GM12878 (cell line): ENCODE measurements around the gene PLCD1. TPM values are rescaled to one million over a fixed set of nuclear protein-coding genes. Genes with fewer than 3 reads are reported as not detected.

Experiments used
- ATAC-seq: fragments of 200-7000 bp; cut with Tn5 transposase; 3 replicates; pipeline ENCODE4 v1.9.1; 2020; ENCODE audit warnings: mild to moderate bottlenecking, moderate library complexity
- BruUV-seq: library from RNA; stranded (reverse); fragments of 400-500 nt; replicated peaks from 2 replicates; lab custom pipeline; 2021; lab: Mats Ljungman, UMichigan
- CTCF ChIA-PET: fragments of 300-600 bp; sonication (Branson Sonifier 250); formaldehyde crosslinking; extraction: SDS; loops from one replicate; lab custom pipeline; 2021; ENCODE audit warnings: inconsistent platforms; lab: Yijun Ruan, JAX
- POLR2A ChIA-PET: fragments of 350-600 bp; formaldehyde crosslinking; extraction: SDS; loops from one replicate; lab custom pipeline; 2021; ENCODE audit warnings: inconsistent platforms; lab: Charles Lee
- RAD21 ChIA-PET: fragments of 300-600 bp; sonication (Branson Sonifier 250); formaldehyde crosslinking; loops from one replicate; lab custom pipeline; 2023; ENCODE audit warnings: antibody characterized with exemption; ENCODE audit not compliant: unreplicated experiment; lab: Charles Lee
- SMC1A ChIA-PET: fragments of 300-600 bp; sonication (Branson Sonifier 250); formaldehyde crosslinking; loops from one replicate; lab custom pipeline; 2023; ENCODE audit not compliant: unreplicated experiment, uncharacterized antibody; lab: Charles Lee
- DNase-seq: peaks from one replicate; pipeline ENCODE4 v3.0.0-alpha.2; 2011; ENCODE audit warnings: low read depth, low spot score
- FAIRE-seq: peaks from 3 replicates; lab custom pipeline; 2011; peaks lifted over from hg19 to GRCh38; lab: Jason Lieb, UNC
- H2AFZ ChIP-seq: 2 replicates; pipeline ENCODE4 v1.6.0; 2011; ENCODE audit warnings: low read depth, low read length, control low read depth; ENCODE audit not compliant: control insufficient read depth
- H3K27ac ChIP-seq: 2 replicates; pipeline ENCODE4 v1.5.1; 2011; ENCODE audit warnings: control low read depth; ENCODE audit not compliant: control insufficient read depth, insufficient read depth
- H3K27me3 ChIP-seq, 2 experiments: replicated peaks in 1 of 2; 2 replicates each; pipeline versions ENCODE4 v1.6.0 to v1.6.1; 2011; ENCODE audit warnings: low read length in 1 of 2; ENCODE audit not compliant: control insufficient read depth in 2 of 2, insufficient read depth in 2 of 2
- H3K36me3 ChIP-seq, 2 experiments: 2 replicates each; pipeline ENCODE4 v1.5.1; 2011; ENCODE audit warnings: low read length in 1 of 2; ENCODE audit not compliant: control insufficient read depth in 2 of 2, insufficient read depth in 2 of 2
- H3K4me1 ChIP-seq: 2 replicates; pipeline ENCODE4 v1.6.1; 2011; ENCODE audit warnings: mild to moderate bottlenecking, low read length, moderate library complexity, mixed read lengths; ENCODE audit not compliant: control insufficient read depth, insufficient read depth
- H3K4me2 ChIP-seq: 2 replicates; pipeline ENCODE4 v1.6.0; 2011; ENCODE audit warnings: control low read depth; ENCODE audit not compliant: control insufficient read depth, insufficient read depth
- H3K4me3 ChIP-seq: fragments of 200-600 bp; sonication (generic); 2 replicates; pipeline ENCODE4 v1.5.1; 2016
- H3K79me2 ChIP-seq: 2 replicates; pipeline ENCODE4 v1.6.0; 2011; ENCODE audit warnings: low read length; ENCODE audit not compliant: control insufficient read depth, insufficient read depth
- H3K9ac ChIP-seq: 2 replicates; pipeline ENCODE4 v1.8.0; 2011; ENCODE audit warnings: low read length, control low read depth, mixed read lengths; ENCODE audit not compliant: control insufficient read depth, insufficient read depth
- H3K9me3 ChIP-seq: replicated peaks from 3 replicates; pipeline ENCODE4 v1.5.1; 2011; ENCODE audit warnings: mild to moderate bottlenecking, low read length; ENCODE audit not compliant: control insufficient read depth, insufficient read depth
- H4K20me1 ChIP-seq: 2 replicates; pipeline ENCODE4 v1.6.0; 2011; ENCODE audit not compliant: control insufficient read depth, insufficient read depth
- ASH2L ChIP-seq: fragments of 300-600, 200-600 bp; sonication (generic); IDR thresholded peaks from 2 replicates; pipeline ENCODE4 v1.6.1; 2017; ENCODE audit warnings: low read depth, mild to moderate bottlenecking, borderline replicate concordance
- BHLHE40 ChIP-seq, 2 experiments: fragments of 450-650 bp in 1 of 2; IDR thresholded peaks; 2 replicates each; pipeline ENCODE4 v1.6.1; 2011 to 2017; ENCODE audit warnings: low read depth in 2 of 2, borderline replicate concordance in 1 of 2, improper control_type of control experiment in 1 of 2, low read length in 1 of 2, mild to moderate bottlenecking in 1 of 2
- BRCA1 ChIP-seq: IDR thresholded peaks from 2 replicates; pipeline ENCODE4 v1.6.1; 2011; ENCODE audit warnings: low read depth, low read length, improper control_type of control experiment
- CREM ChIP-seq: IDR thresholded peaks from 2 replicates; pipeline ENCODE4 v1.6.1; 2014; ENCODE audit warnings: antibody characterized with exemption, low read depth
- E2F4 ChIP-seq: IDR thresholded peaks from 2 replicates; pipeline ENCODE4 v1.6.1; 2012; ENCODE audit warnings: low read depth, low read length, improper control_type of control experiment
- PAX5 ChIP-seq: IDR thresholded peaks from 2 replicates; pipeline ENCODE4 v1.6.1; 2011; ENCODE audit warnings: low read depth, low read length, borderline replicate concordance
- RB1 ChIP-seq: fragments of 450-650 bp; formaldehyde crosslinking; IDR thresholded peaks from 2 replicates; pipeline ENCODE4 v1.6.1; 2017; ENCODE audit warnings: mild to moderate bottlenecking, borderline replicate concordance
- RELB ChIP-seq: fragments of 450-650 bp; IDR thresholded peaks from 2 replicates; pipeline ENCODE4 v1.6.1; 2017; ENCODE audit warnings: low read depth, mild to moderate bottlenecking, moderate library complexity
- whole genome bisulfite sequencing: methylation state at CpG from one replicate; pipeline ENCODE4 v1.1.6; 2016; ENCODE audit warnings: low lambda C conversion rate; ENCODE audit not compliant: insufficient replicate concordance, insufficient coverage; ENCODE audit errors: missing lambda C conversion rate; 5-methylcytosine and 5-hydroxymethylcytosine counted together
- in situ Hi-C: fragments of 300-500 bp; cut with MboI; formaldehyde crosslinking; loops from 9 replicates; pipeline ENCODE4 v1.14.3; 2018; ENCODE audit warnings: mixed read lengths
- intact Hi-C: fragments of 100-400 bp; cut with micrococcal nuclease; formaldehyde crosslinking; loops from one replicate; pipeline ENCODE4 v1.14.2; 2022; ENCODE audit not compliant: unreplicated experiment
- polyA plus RNA-seq, 11 experiments: library from polyadenylated mRNA; depleted of rRNA in 4 of 11; unstranded in 6 of 11; stranded (reverse) in 5 of 11; fragments of >200 nt; fragmentation: Nextera tagmentation in 4 of 11; fragmentation: Illumina TruSeq in 1 of 11; extraction: Ambion mirVana in 4 of 11; extraction: Trizol in 1 of 11; gene quantifications; 1 replicate in 1 of 11; 2 replicates in 10 of 11; pipeline versions ENCODE4 v1.2.1 to v1.2.3, GENCODE V29; 2011 to 2016; ENCODE audit warnings: inconsistent platforms in 2 of 11, missing spikeins in 2 of 11, low read depth in 1 of 11
- total RNA-seq, 4 experiments: library from RNA; depleted of rRNA in 3 of 4; stranded (reverse); fragments of >200 nt in 3 of 4; fragmentation: Illumina TruSeq in 1 of 4; extraction: Trizol in 1 of 4; gene quantifications; 2 replicates each; pipeline versions ENCODE4 v1.2.1 to v1.2.3, GENCODE V29; 2013 to 2021

Gene PLCD1
- total and polyA plus RNA-seq, 10 of the 15 experiments (the other 5 are each of a cell fraction or from before 2014, with no cell fraction given): 0.20 to 3.9 (median 1.2) TPM; not detected in 1

- Histone ChIP-seq H3K9ac (no peak overlapping the region), H3K9me3 (no peaks in the 10 kb centered on the region), H3K4me2 (no peak overlapping the region), H3K36me3 (no peaks in the 10 kb centered on the region), H3K4me3 (no peak overlapping the region), H3K27me3 (no peaks in the 10 kb centered on the region; a peak in 1 of 4 replicates), H4K20me1 (no peaks in the 10 kb centered on the region), H3K79me2 (no peaks in the 10 kb centered on the region), H3K4me1 (no peaks in the 10 kb centered on the region), H3K27ac (no peak overlapping the region), H2AFZ (no peak overlapping the region)
- DNase-seq (no peak), FAIRE-seq (no peak), ATAC-seq (no peak)
- ChIA-PET CTCF (no interaction called here), POLR2A (no interaction called here), SMC1A (no interaction called here), RAD21 (no interaction called here)
- TF ChIP-seq BHLHE40 (IDR thresholded peaks at IDR 0.05; ENCODE audit: borderline replicate concordance in 1 of 2, low read depth in 2 of 2, low read length in 1 of 2): no peak
- no peak for TF ChIP-seq RB1
- TF ChIP-seq ASH2L: no peak
- TF ChIP-seq E2F4: no peak
- no peak for TF ChIP-seq RELB
- TF ChIP-seq PAX5: no peak
- TF ChIP-seq BRCA1: no peak
- TF ChIP-seq CREM: no peak
- intact Hi-C loops: no loop called here
- in situ Hi-C loops: no loop called here
- WGBS: 0% methylated on average over 2 of the region's 2 CpGs
- no TSS peak for BruUV-seq
Measured at GRCh38 chr3:38047896-38048295, 18.5 kb upstream of the PLCD1 start.
